ENCODE results near the gene STXBP6.

The STXBP6 gene

GRCh38 chr14:24847568-24848095 lies 202.3 kb downstream of the STXBP6 start:
- Histone ChIP-seq H3K27ac (ENCODE audit: low read depth, low read length) (no peak overlapping the region), H4K20me1 (ENCODE audit: low read depth, low read length) (no peaks in the 10 kb centered on the region), H3K4me3 (ENCODE audit: insufficient read depth, low read length, poor library complexity, severe bottlenecking) (no peak overlapping the region), H3K27me3 (ENCODE audit: low read length) (no peaks in the 10 kb centered on the region), H3K9me3 (ENCODE audit: insufficient read depth, low read length) (no peaks in the 10 kb centered on the region), H3K36me3 (ENCODE audit: low read length) (no peaks in the 10 kb centered on the region), H3K4me2 (ENCODE audit: low read depth, low read length, poor library complexity, severe bottlenecking) (no peak overlapping the region), H3K79me2 (ENCODE audit: insufficient read depth, low read length) (no peaks in the 10 kb centered on the region), H2AFZ (ENCODE audit: low read depth, low read length, severe bottlenecking) (no peak overlapping the region), H3F3A (ENCODE audit: insufficient read depth) (no peaks in the 10 kb centered on the region), H3K9me2 (replicated peaks; ENCODE audit: insufficient read depth, low read length) (no peaks in the 10 kb centered on the region), H3K9ac (ENCODE audit: low read length) (no peak overlapping the region)
- TF ChIP-seq CTCF (IDR thresholded peaks at IDR 0.05; ENCODE audit: insufficient read depth, low read length, poor library complexity, severe bottlenecking) = no peak
- no peak for TF ChIP-seq EZH2phosphoT487 (conservative IDR thresholded peaks at IDR 0.05; ENCODE audit: low read length)

GRCh38 chr14:24846261-24846660 lies 203.7 kb downstream of the STXBP6 start:
- Histone ChIP-seq H3K9me2 (replicated peaks; ENCODE audit: insufficient read depth, low read length) (no peaks in the 10 kb centered on the region), H3K9me3 (ENCODE audit: insufficient read depth, low read length) (no peaks in the 10 kb centered on the region), H3K9ac (ENCODE audit: low read length) (no peak overlapping the region), H4K20me1 (ENCODE audit: low read depth, low read length) (no peaks in the 10 kb centered on the region), H3K4me3 (ENCODE audit: insufficient read depth, low read length, poor library complexity, severe bottlenecking) (no peak overlapping the region), H3K27ac (ENCODE audit: low read depth, low read length) (no peak overlapping the region), H3K27me3 (ENCODE audit: low read length) (no peaks in the 10 kb centered on the region), H3F3A (ENCODE audit: insufficient read depth) (no peaks in the 10 kb centered on the region), H2AFZ (ENCODE audit: low read depth, low read length, severe bottlenecking) (no peak overlapping the region), H3K36me3 (ENCODE audit: low read length) (no peaks in the 10 kb centered on the region), H3K79me2 (ENCODE audit: insufficient read depth, low read length) (no peaks in the 10 kb centered on the region), H3K4me2 (ENCODE audit: low read depth, low read length, poor library complexity, severe bottlenecking) (no peak overlapping the region)
- TF ChIP-seq EZH2phosphoT487 (conservative IDR thresholded peaks at IDR 0.05; ENCODE audit: low read length) = no peak
- TF ChIP-seq CTCF (IDR thresholded peaks at IDR 0.05; ENCODE audit: insufficient read depth, low read length, poor library complexity, severe bottlenecking) = no peak

- Histone ChIP-seq H3K36me3 (ENCODE audit: low read length) (no peaks in the 10 kb centered on the region), H3K27me3 (ENCODE audit: low read length) (no peaks in the 10 kb centered on the region), H3K9me3 (ENCODE audit: insufficient read depth, low read length) (no peaks in the 10 kb centered on the region), H3K9me2 (replicated peaks; ENCODE audit: insufficient read depth, low read length) (no peaks in the 10 kb centered on the region), H3K27ac (ENCODE audit: low read depth, low read length) (no peak overlapping the region), H3K4me3 (ENCODE audit: insufficient read depth, low read length, poor library complexity, severe bottlenecking) (no peak overlapping the region), H2AFZ (ENCODE audit: low read depth, low read length, severe bottlenecking) (no peak overlapping the region), H3K4me2 (ENCODE audit: low read depth, low read length, poor library complexity, severe bottlenecking) (no peak overlapping the region), H3K79me2 (ENCODE audit: insufficient read depth, low read length) (no peaks in the 10 kb centered on the region), H3F3A (ENCODE audit: insufficient read depth) (no peaks in the 10 kb centered on the region), H4K20me1 (ENCODE audit: low read depth, low read length) (no peaks in the 10 kb centered on the region), H3K9ac (ENCODE audit: low read length) (no peak overlapping the region)
- TF ChIP-seq EZH2phosphoT487 (conservative IDR thresholded peaks at IDR 0.05; ENCODE audit: low read length) (no peak), CTCF (IDR thresholded peaks at IDR 0.05; ENCODE audit: insufficient read depth, low read length, poor library complexity, severe bottlenecking) (no peak)
These were observed 204.1 kb downstream of the STXBP6 start for GRCh38 chr14:24845851-24846250.

Measured in SU-DHL-6 (cell line).